CD8-positive, alpha-beta memory T cell (primary cell): ENCODE data around the gene EXT2. TPM values are rescaled to one million over a fixed set of nuclear protein-coding genes. Genes with fewer than 3 reads are reported as not detected.

Experiments
- CTCF ChIA-PET: fragments of 350-600 bp; sonication (Branson Sonifier 250); formaldehyde crosslinking; loops from one replicate; lab custom pipeline; 2021; ENCODE audit warnings: antibody characterized with exemption; lab: Charles Lee
- POLR2A ChIA-PET: fragments of 350-600 bp; sonication (Branson Sonifier 250); formaldehyde crosslinking; loops from one replicate; lab custom pipeline; 2021; ENCODE audit warnings: antibody characterized with exemption; lab: Charles Lee
- DNase-seq, 5 donors: peaks; one replicate each; pipeline versions ENCODE4 v3.0.0 to v3.0.0-alpha.2; 2020 to 2022; ENCODE audit warnings: mixed read lengths in 1 of 5
- H3K27ac ChIP-seq: one replicate; pipeline ENCODE4 v1.7.0; 2013; ENCODE audit warnings: low read depth, mild to moderate bottlenecking, low read length, moderate library complexity
- H3K27me3 ChIP-seq: 2 replicates; pipeline ENCODE4 v1.7.0; 2013; ENCODE audit warnings: low read length, mild to moderate bottlenecking; ENCODE audit not compliant: insufficient read depth, poor library complexity, severe bottlenecking
- H3K36me3 ChIP-seq: 2 replicates; pipeline ENCODE4 v1.7.0; 2013; ENCODE audit warnings: mild to moderate bottlenecking, low read length, moderate library complexity; ENCODE audit not compliant: insufficient read depth
- H3K4me1 ChIP-seq: 2 replicates; pipeline ENCODE4 v1.7.0; 2013; ENCODE audit warnings: mild to moderate bottlenecking, low read length, moderate library complexity; ENCODE audit not compliant: insufficient read depth
- H3K4me3 ChIP-seq: 2 replicates; pipeline ENCODE4 v1.7.0; 2013; ENCODE audit warnings: mild to moderate bottlenecking, low read length
- H3K9me3 ChIP-seq: 2 replicates; pipeline ENCODE4 v1.7.0; 2013; ENCODE audit warnings: mild to moderate bottlenecking, low read length
- H3K27ac Mint-ChIP-seq, 8 donors: one replicate each; pipeline ENCODE4 v1.8.0; 2020 to 2021; ENCODE audit warnings: mixed read lengths in 8 of 8, mild to moderate bottlenecking in 6 of 8, inconsistent platforms in 3 of 8, moderate library complexity in 3 of 8
- H3K27me3 Mint-ChIP-seq, 2 donors: one replicate each; pipeline ENCODE4 v1.8.0; 2020 to 2021; ENCODE audit warnings: mixed read lengths in 2 of 2, mild to moderate bottlenecking in 1 of 2, moderate library complexity in 1 of 2
- H3K36me3 Mint-ChIP-seq, 3 donors: one replicate each; pipeline ENCODE4 v1.8.0; 2020 to 2021; ENCODE audit warnings: mixed read lengths in 3 of 3, inconsistent platforms in 1 of 3, mild to moderate bottlenecking in 1 of 3
- H3K4me1 Mint-ChIP-seq, 3 donors: one replicate each; pipeline ENCODE4 v1.8.0; 2020 to 2021; ENCODE audit warnings: mixed read lengths in 3 of 3, inconsistent platforms in 1 of 3, mild to moderate bottlenecking in 1 of 3
- H3K4me3 Mint-ChIP-seq, 7 donors: one replicate each; pipeline ENCODE4 v1.8.0; 2020 to 2021; ENCODE audit warnings: mixed read lengths in 7 of 7, mild to moderate bottlenecking in 6 of 7, moderate library complexity in 4 of 7, inconsistent platforms in 2 of 7
- H3K9me3 Mint-ChIP-seq, 5 donors: one replicate each; pipeline ENCODE4 v1.8.0; 2020 to 2022; ENCODE audit warnings: mixed read lengths in 5 of 5, mild to moderate bottlenecking in 3 of 5, moderate library complexity in 2 of 5, inconsistent platforms in 1 of 5
- polyA plus RNA-seq: library from polyadenylated mRNA; unstranded; fragments of 300-500 nt; fragmentation: Illumina TruSeq; gene quantifications from one replicate; pipeline ENCODE4 v1.2.3, GENCODE V29; 2021
- total RNA-seq, 2 experiments: library from RNA; stranded (reverse); gene quantifications; one replicate each; pipeline ENCODE4 v1.2.3, GENCODE V29; 2021

The EXT2 gene
- total and polyA plus RNA-seq, 3 experiments from 2014 or later, result 37.4 to 46.6 (median 38.5) TPM

DNA sequence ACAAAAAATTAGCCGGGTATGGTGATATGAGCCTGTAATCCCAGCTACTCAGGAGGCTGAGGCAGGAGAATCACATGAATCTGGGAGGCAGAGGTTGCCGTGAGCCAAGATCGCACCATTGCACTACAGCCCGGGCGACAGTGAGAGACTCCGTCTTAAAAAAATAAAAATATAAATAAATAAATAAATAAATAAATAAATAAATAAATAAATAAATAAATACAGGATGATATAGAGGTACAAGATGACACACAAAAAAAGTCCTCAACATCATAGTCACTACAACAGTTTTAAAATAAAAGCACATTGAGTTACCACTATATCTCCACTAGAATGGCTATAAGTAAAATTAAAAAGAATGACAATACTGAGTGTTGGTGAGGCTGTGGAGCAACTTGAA, 116.7 kb downstream of the EXT2 start:
- CTCF ChIA-PET, result no interaction called here
- no peaks in the 10 kb centered on the region for H3K9me3 ChIP-seq
- no peaks in the 10 kb centered on the region for H3K27me3 ChIP-seq
- no peaks in the 10 kb centered on the region for H3K36me3 ChIP-seq
- POLR2A ChIA-PET, result no interaction called here
- no peak for DNase-seq
- Mint-ChIP-seq H3K27me3 (no peaks in the 10 kb centered on the region), H3K27ac (no peak overlapping the region), H3K9me3 (peaks cover 0 to 19% (median 12%) of the 10 kb centered on the region in 5 donors), H3K36me3 (peaks cover 49 to 55% (median 53%) of the 10 kb centered on the region in 3 donors), H3K4me1 (peaks cover 0 to 5% (median 0%) of the 10 kb centered on the region in 3 donors), H3K4me3 (no peak overlapping the region)
- no peak overlapping the region for H3K27ac ChIP-seq
- no peak overlapping the region for H3K4me3 ChIP-seq
- H3K4me1 ChIP-seq, result no peaks in the 10 kb centered on the region

- H3K4me1 Mint-ChIP-seq, result peaks cover 0 to 5% (median 0%) of the 10 kb centered on the region in 3 donors
- Histone ChIP-seq H3K4me3 (no peak overlapping the region), H3K27ac (no peak overlapping the region), H3K9me3 (no peaks in the 10 kb centered on the region), H3K4me1 (no peaks in the 10 kb centered on the region), H3K27me3 (no peaks in the 10 kb centered on the region), H3K36me3 (no peaks in the 10 kb centered on the region)
- peaks cover 49 to 55% (median 55%) of the 10 kb centered on the region in 3 donors for H3K36me3 Mint-ChIP-seq
- no peak for DNase-seq
- H3K4me3 Mint-ChIP-seq, result no peak overlapping the region
- H3K27me3 Mint-ChIP-seq, result no peaks in the 10 kb centered on the region
- peaks cover 0 to 19% (median 12%) of the 10 kb centered on the region in 5 donors for H3K9me3 Mint-ChIP-seq
- ChIA-PET CTCF (no interaction called here), POLR2A (no interaction called here)
- no peak overlapping the region for H3K27ac Mint-ChIP-seq
Observed at GRCh38 chr11:44213148-44213547, 117.7 kb downstream of the EXT2 start.

DNA sequence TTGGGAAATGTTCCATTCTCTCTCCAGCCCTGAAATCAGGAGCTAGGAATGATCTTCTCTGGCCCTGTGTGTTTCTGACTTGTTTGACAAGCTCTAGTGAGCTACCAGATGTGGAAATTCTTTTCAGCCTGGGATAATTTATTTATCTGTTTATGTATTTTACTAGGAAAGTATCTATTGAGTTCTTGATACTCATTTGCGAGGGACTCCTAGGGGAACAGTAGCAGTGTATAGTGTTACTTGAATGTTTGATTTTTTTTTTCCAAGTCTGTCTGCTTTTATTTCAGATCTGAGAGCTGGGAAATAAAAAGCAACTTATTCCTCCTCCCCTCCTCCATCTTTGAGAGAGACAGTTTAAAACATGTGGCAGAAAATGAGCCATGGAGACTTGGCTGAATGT, 122.0 kb downstream of the EXT2 start:
- Histone ChIP-seq H3K4me1 (no peaks in the 10 kb centered on the region), H3K4me3 (no peak overlapping the region), H3K9me3 (no peaks in the 10 kb centered on the region), H3K36me3 (no peaks in the 10 kb centered on the region), H3K27me3 (no peaks in the 10 kb centered on the region), H3K27ac (no peak overlapping the region)
- ChIA-PET POLR2A (no interaction called here), CTCF (no interaction called here)
- peaks cover 0 to 5% (median 0%) of the 10 kb centered on the region in 3 donors for H3K4me1 Mint-ChIP-seq
- peaks cover 41 to 48% (median 43%) of the 10 kb centered on the region in 3 donors for H3K36me3 Mint-ChIP-seq
- no peak overlapping the region for H3K4me3 Mint-ChIP-seq
- peaks cover 0 to 1% (median 0%) of the 10 kb centered on the region in 5 donors for H3K9me3 Mint-ChIP-seq
- no peaks in the 10 kb centered on the region for H3K27me3 Mint-ChIP-seq
- peak overlapping the region in 1 of 8 donors; percentile 17 for H3K27ac Mint-ChIP-seq
- no peak for DNase-seq

DNA sequence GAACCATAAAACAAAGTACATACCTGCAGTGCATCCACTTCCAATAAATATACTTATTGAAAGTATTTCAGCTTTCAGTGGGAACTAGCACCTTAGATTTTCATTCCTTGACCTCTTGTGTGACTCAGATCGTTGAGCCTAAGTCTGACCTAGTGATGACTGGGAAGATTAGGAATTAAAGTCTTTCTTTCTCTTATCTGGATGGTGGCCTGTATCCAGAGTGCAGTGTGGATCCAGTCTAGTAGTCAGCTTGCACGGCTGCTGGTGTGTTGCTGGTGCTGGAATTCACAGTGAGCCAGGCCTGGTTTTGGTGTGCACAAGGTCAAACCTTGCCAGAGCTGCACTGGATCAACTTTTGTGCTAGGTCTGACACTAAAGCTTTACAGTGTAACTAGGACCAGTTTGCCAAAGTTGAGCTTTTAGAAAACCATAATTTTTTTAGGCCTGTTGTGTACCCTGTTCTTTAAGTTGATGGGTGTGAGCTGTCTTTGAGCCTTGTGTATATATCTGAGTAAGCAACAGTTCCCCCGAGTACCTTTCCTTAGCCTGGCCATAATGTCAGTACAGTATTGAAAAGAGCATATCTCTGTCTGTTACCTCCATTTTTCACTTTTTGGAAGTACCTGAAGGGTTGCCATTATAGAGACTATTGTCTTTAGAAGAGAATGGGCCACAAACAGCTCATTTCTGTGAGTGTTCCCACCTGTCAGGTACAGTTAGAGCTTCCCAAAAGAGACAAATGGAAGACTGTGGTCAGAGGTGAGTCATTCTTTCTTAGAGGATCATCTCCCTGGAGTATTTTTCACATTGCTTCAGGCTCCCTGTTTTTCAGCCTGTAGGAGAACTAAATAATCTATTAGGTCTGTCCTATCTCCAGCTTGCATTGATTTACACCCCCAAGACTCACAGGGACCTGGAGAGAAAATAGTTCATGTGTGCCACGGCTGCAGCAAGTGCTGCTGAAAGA, 124.6 kb downstream of the EXT2 start:
- no peaks in the 10 kb centered on the region for H3K4me1 ChIP-seq
- no peaks in the 10 kb centered on the region for H3K9me3 Mint-ChIP-seq
- H3K4me3 Mint-ChIP-seq, result no peak overlapping the region
- H3K27ac ChIP-seq, result no peak overlapping the region
- H3K4me1 Mint-ChIP-seq, result peaks cover 0 to 5% (median under 1%) of the 10 kb centered on the region in 3 donors
- no peaks in the 10 kb centered on the region for H3K36me3 ChIP-seq
- no peaks in the 10 kb centered on the region for H3K27me3 Mint-ChIP-seq
- no peak overlapping the region for H3K27ac Mint-ChIP-seq
- H3K9me3 ChIP-seq, result no peaks in the 10 kb centered on the region
- H3K4me3 ChIP-seq, result no peak overlapping the region
- H3K27me3 ChIP-seq, result no peaks in the 10 kb centered on the region
- ChIA-PET CTCF (no interaction called here), POLR2A (no interaction called here)
- DNase-seq, result no peak
- peaks cover 30 to 53% (median 44%) of the 10 kb centered on the region in 3 donors for H3K36me3 Mint-ChIP-seq

- DNase-seq, result no peak
- no peaks in the 10 kb centered on the region for H3K27me3 Mint-ChIP-seq
- peaks cover 26 to 50% (median 41%) of the 10 kb centered on the region in 3 donors for H3K36me3 Mint-ChIP-seq
- Histone ChIP-seq H3K36me3 (no peaks in the 10 kb centered on the region), H3K4me1 (peaks cover 2% of the 10 kb centered on the region), H3K4me3 (no peak overlapping the region), H3K9me3 (no peaks in the 10 kb centered on the region), H3K27ac (no peak overlapping the region), H3K27me3 (no peaks in the 10 kb centered on the region)
- peaks cover 4 to 15% (median 8%) of the 10 kb centered on the region in 3 donors for H3K4me1 Mint-ChIP-seq
- ChIA-PET POLR2A (no interaction called here), CTCF (no interaction called here)
- H3K27ac Mint-ChIP-seq, result no peak overlapping the region
- no peak overlapping the region for H3K4me3 Mint-ChIP-seq
- H3K9me3 Mint-ChIP-seq, result no peaks in the 10 kb centered on the region
Observed at GRCh38 chr11:44221456-44221855, 126.0 kb downstream of the EXT2 start.

GRCh38 chr11:44221992-44222391, 126.5 kb downstream of the EXT2 start:
- ChIA-PET CTCF (no interaction called here), POLR2A (no interaction called here)
- H3K36me3 Mint-ChIP-seq, result peaks cover 22 to 46% (median 37%) of the 10 kb centered on the region in 3 donors
- Histone ChIP-seq H3K27ac (no peak overlapping the region), H3K36me3 (no peaks in the 10 kb centered on the region), H3K4me1 (peaks cover 6% of the 10 kb centered on the region), H3K4me3 (no peak overlapping the region), H3K9me3 (no peaks in the 10 kb centered on the region), H3K27me3 (no peaks in the 10 kb centered on the region)
- DNase-seq, result no peak
- no peak overlapping the region for H3K27ac Mint-ChIP-seq
- H3K4me3 Mint-ChIP-seq, result no peak overlapping the region
- H3K4me1 Mint-ChIP-seq, result peaks cover 8 to 20% (median 13%) of the 10 kb centered on the region in 3 donors
- no peaks in the 10 kb centered on the region for H3K9me3 Mint-ChIP-seq
- no peaks in the 10 kb centered on the region for H3K27me3 Mint-ChIP-seq

DNA sequence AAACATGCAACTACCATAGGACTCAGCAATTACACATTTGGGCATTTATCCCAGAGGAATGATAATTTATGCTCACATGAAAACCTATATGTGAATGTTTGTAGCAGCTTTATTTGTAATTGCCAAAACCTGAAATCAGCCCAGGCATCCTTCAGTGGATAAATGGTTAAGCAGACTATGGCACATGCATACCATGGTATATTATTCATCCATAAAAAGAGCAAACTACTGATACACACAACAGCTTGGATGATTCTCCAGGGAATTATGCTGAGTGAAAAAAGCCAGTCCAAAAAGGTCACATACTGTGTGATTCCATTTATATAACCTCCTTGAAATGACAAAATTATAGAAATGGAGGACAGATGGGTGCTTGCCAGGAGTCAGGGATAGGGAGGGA, 127.8 kb downstream of the EXT2 start:
- Mint-ChIP-seq H3K27ac (no peak overlapping the region), H3K9me3 (no peaks in the 10 kb centered on the region), H3K4me3 (no peak overlapping the region), H3K36me3 (peaks cover 18 to 39% (median 35%) of the 10 kb centered on the region in 3 donors), H3K4me1 (peaks cover 11 to 27% (median 18%) of the 10 kb centered on the region in 3 donors), H3K27me3 (no peaks in the 10 kb centered on the region)
- no peaks in the 10 kb centered on the region for H3K9me3 ChIP-seq
- CTCF ChIA-PET, result no interaction called here
- H3K4me1 ChIP-seq, result peaks cover 6% of the 10 kb centered on the region
- POLR2A ChIA-PET, result no interaction called here
- DNase-seq, result no peak
- no peaks in the 10 kb centered on the region for H3K36me3 ChIP-seq
- H3K27me3 ChIP-seq, result no peaks in the 10 kb centered on the region
- H3K4me3 ChIP-seq, result no peak overlapping the region
- H3K27ac ChIP-seq, result no peak overlapping the region

DNA sequence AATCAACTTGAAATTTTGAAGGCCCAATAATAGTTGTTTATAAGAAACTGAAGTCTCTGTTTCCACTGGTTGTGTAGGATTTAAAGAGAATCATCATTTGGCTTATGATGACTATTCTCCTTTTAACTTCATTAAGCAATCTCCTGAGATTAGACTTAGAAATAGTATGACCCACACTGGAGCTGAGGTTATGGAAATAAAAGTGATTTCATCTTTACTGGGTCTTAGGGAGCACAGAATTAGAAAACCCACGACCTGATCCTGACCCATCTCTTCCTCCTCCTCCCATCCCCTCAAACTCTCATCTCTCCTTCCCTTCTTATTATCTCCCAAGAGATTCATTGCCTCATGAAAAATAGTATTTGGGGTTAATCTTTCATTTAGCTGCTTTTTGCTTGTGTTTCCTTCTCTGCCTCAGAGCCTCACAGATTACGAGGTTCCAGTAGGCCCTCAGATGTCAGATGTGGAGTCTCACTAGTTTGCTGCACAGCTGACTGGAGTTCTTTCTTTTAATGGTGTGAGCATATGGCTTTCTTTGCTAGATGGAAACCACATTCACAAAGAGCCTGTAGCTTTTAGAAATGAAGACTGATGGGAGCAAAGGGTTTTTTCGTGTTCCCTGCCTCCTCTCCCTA, 129.5 kb downstream of the EXT2 start:
- Mint-ChIP-seq H3K9me3 (no peaks in the 10 kb centered on the region), H3K27me3 (no peaks in the 10 kb centered on the region), H3K27ac (peak overlapping the region in 1 of 8 donors; percentile 1), H3K4me1 (peaks cover 11 to 27% (median 18%) of the 10 kb centered on the region in 3 donors), H3K36me3 (peaks cover 18 to 31% (median 28%) of the 10 kb centered on the region in 3 donors), H3K4me3 (no peak overlapping the region)
- ChIA-PET POLR2A (no interaction called here), CTCF (no interaction called here)
- no peak for DNase-seq
- no peaks in the 10 kb centered on the region for H3K9me3 ChIP-seq
- no peaks in the 10 kb centered on the region for H3K27me3 ChIP-seq
- H3K27ac ChIP-seq, result no peak overlapping the region
- no peak overlapping the region for H3K4me3 ChIP-seq
- H3K36me3 ChIP-seq, result no peaks in the 10 kb centered on the region
- peaks cover 6% of the 10 kb centered on the region for H3K4me1 ChIP-seq
